HG03108 (cell line): ENCODE measurements around the gene UROC1.
A peak's percentile ranks its signal among the peaks of the same experiment; 100 is the strongest.

ENCODE experiments used
- ATAC-seq: cut with Tn5 transposase; IDR thresholded peaks from one replicate; pipeline ENCODE4 v1.9.1; 2021; ENCODE audit warnings: moderate library complexity; ENCODE audit not compliant: unreplicated experiment

The UROC1 gene

GRCh38 chr3:126481808-126482502 lies 35.6 kb downstream of the UROC1 start:
- no peak for ATAC-seq

GRCh38 chr3:126480861-126481260 lies 36.7 kb downstream of the UROC1 start:
- ATAC-seq: no peak

GRCh38 chr3:126480206-126480605 lies 37.4 kb downstream of the UROC1 start:
- ATAC-seq: no peak

GRCh38 chr3:126479642-126480041 lies 37.9 kb downstream of the UROC1 start:
- ATAC-seq: no peak

- no peak for ATAC-seq
These were observed 38.8 kb downstream of the UROC1 start for GRCh38 chr3:126478581-126479310.

- no peak for ATAC-seq
These were observed 40.6 kb downstream of the UROC1 start for GRCh38 chr3:126477061-126477380.

- peak; percentile 24 for ATAC-seq
These were observed 41.2 kb downstream of the UROC1 start for GRCh38 chr3:126476166-126477060.

GRCh38 chr3:126475413-126476114 lies 42.0 kb downstream of the UROC1 start, which contains the start of gene ZXDC:
Gene ZXDC, minus strand, starts transcription at chr3:126475891. Its CDS starts 26 bp downstream, at chr3:126475865.
- ATAC-seq: peak; percentile 80

- peak; percentile 14 for ATAC-seq
These were observed 42.8 kb downstream of the UROC1 start for GRCh38 chr3:126474498-126475412.

- no peak for ATAC-seq
These were observed 44.0 kb downstream of the UROC1 start for GRCh38 chr3:126473292-126474168.

GRCh38 chr3:126472277-126473006 lies 45.1 kb downstream of the UROC1 start:
- ATAC-seq: no peak

- ATAC-seq: no peak
These were observed 48.1 kb downstream of the UROC1 start for GRCh38 chr3:126469479-126469878.

- no peak for ATAC-seq
These were observed 49.3 kb downstream of the UROC1 start for GRCh38 chr3:126468028-126468891.

GRCh38 chr3:126467611-126467955 lies 50.0 kb downstream of the UROC1 start:
- ATAC-seq: no peak

- no peak for ATAC-seq
These were observed 50.5 kb downstream of the UROC1 start for GRCh38 chr3:126466886-126467610.

- ATAC-seq: no peak
These were observed 51.5 kb downstream of the UROC1 start for GRCh38 chr3:126465928-126466544.
